GM18867 (cell line): Measurements from ENCODE around the gene SYT14.
A peak's percentile ranks its signal among the peaks of the same experiment; 100 is the strongest.
"Not testable (repeated sequence)": the region's sequence is repeated elsewhere in the genome, so short reads cannot be mapped to it uniquely, and the experiment has no call there.

ENCODE experiments used
- ATAC-seq: cut with Tn5 transposase; IDR thresholded peaks from one replicate; pipeline ENCODE4 v1.9.1; 2021; ENCODE audit warnings: mild to moderate bottlenecking, moderate library complexity; ENCODE audit not compliant: unreplicated experiment

Gene SYT14

DNA sequence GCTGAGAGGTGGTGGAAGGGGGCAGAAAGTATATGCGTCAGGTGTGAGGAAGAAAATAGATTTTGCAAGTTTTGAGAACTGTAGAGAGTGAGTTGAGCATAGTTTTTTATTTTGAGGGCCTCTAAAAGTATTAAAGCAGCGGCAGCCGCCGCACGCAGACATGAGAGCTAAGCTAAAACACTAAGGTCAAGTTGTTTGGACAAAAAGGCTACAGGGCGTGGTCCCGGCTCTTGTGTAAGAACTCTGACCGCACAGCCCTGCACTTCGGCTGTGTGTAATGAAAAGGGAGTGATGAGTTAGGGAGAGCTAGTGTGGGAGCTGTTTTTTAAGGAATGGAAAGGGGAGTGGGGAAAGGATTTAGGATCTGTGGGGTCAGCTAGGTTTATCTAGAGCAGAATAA is 174.9 kb downstream of the SYT14 start:
- not testable (repeated sequence) for ATAC-seq

DNA sequence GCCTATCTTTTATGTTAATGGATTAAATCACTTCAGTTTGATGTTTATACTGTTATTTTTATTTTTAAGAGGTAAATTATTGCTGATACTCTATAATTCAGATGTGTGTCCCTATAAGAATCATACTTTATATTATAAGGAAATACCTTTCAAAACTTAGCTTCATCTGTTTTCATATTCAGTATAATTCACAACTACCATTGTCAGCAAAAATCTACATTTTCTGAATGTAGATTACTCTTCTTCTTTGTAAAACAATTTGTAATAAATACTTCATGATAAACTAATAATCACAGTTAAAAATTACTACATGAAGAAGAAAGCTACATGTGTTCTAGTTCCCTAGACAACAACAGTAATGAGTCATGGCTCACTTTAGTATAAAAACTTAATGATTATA is 179.2 kb downstream of the SYT14 start:
- no peak for ATAC-seq

DNA sequence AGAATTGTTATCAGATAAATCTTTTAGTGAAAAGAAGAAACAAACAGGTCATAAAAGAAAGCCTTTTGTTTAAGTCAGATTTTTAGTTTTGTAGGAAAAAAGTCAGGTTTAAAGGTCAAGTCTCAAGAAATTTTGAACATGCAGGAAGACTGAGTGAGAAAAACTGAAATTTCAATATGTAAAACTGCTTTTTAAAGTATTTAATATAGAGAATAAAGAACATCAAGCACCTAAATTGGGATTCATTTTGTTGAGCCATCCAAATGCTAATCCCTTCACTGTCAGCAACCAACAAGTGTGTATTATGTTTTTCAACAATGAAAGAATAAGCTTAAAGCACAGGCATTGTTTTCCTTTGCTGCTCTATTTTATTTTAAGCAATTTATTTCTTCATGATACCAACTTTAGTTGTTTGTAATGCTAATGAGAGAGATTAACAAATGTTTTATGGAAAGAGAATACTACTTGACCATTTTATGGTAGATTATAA is 179.7 kb downstream of the SYT14 start:
- ATAC-seq, result no peak

DNA sequence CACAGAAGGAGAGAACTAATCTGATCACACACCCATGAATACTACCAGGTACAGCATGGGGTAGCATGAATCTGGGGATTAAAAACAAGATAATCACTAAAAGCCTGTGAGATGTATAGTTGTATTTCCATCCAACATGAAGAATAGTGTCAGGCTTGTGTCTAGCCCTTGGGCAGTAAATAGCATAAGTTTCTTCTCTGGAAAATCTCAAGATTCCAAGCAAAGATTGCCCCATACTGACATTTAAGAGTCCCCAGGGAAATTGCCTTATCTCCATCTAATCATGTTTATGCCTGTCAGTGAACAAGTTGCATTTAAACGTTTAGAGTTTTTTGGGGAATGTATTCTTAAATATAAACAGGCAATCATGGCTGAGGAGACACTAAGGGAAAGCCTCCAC is 185.4 kb downstream of the SYT14 start:
- no peak for ATAC-seq

DNA sequence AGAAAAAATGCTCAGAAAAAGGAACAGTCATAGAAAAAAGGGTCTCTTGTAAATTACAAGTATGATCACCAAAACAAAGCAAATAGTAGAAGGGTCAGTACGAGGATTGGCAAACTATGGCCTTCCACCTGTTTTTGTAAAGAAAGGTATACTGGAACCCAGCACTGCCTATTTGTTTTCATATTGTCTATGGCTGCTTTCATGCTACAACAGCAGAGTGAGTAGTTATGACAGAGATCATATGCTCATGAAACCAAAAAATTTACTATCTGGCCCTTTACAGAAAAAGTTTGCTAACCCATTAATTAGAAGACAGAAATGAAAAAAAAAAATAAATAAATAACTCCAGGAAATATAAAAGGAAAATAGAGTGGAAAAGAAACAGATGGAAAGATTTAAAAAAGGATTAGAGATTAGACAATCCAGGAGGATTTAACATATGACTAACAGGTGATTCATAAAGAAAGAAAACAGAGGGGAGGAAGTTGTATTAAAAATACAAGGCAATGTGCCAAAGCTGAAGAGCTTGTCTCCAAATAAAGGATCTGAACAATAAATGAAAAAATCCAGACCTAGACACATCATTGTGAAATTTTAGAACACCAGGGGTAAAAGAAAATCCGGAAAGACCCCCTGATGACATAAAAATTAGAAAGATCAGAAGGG is 186.0 kb downstream of the SYT14 start:
- no peak for ATAC-seq

DNA sequence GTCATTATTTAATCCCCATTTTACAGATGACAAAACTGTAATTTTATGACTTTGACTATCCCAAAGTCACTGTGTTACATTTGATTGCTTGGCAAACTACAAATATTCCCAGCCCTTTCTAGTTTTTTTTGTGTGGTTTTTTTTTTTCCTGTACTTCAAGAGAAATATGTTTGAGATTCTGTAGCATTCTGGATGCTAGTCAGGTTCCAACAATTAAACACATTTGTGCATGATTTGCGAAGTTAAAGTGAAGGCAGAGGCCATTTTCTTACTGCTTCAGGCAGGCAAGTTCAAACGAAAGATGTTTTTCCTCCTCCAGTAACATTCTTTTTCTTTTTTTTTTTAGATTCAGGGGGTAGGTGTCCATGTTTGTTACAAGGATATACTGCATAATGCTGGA is 186.7 kb downstream of the SYT14 start:
- ATAC-seq, result no peak

DNA sequence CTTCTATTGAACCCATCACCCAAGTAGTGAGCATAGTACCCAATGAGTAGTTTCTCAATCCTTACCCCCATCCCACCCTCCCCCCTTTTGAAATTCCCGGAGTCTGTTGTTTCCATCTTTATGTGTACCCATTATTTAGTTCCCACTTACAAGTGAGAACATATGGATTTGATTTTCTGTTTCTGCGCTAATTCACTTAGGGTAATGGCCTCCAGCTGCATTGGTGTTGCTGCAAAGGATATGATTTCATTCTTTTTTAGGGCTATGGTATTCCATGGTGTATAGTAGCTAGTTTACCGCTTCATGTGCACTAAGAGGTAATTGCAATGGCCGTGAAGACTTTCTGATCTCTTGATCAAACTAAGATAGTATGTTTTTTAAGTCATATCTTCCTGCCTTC is 187.1 kb downstream of the SYT14 start:
- no peak for ATAC-seq

DNA sequence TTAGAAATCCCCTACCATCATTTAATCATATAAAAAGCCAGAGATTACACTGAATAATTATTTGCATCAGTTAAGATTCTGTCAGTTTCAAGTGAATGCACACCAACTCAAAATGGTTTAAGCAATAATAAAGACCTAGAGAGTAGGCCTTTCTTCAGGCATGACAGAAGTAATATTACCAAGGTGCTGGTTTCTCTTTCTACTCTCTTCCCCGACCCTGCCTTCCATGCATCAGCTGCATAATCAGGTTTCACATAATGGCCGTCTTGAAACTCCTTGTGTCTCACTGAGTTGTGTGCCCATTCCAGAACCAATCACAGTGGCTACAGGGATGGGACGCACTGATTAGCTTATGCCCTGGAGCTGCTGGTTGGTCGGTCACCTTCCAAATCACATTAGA is 191.1 kb downstream of the SYT14 start:
- ATAC-seq, result peak; percentile 46

DNA sequence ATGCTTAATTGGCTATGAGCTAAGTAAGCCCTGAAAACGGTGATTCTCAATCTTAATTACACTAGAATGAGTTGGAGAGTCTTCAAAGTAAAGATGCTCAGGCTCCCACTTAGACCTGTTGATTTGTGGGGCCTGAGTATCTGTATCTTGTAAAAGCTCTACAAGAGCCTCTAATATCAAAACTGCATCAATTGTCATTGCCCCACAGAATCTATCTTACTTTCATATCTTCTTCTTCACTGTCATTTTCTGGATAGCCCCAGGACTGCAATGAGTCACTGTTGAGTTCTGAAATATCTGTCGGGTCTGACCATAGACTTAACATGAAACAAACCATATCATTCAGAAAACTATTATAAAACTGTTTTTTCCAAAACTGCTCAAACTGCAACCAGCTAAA is 191.7 kb downstream of the SYT14 start:
- peak; percentile 90 for ATAC-seq

DNA sequence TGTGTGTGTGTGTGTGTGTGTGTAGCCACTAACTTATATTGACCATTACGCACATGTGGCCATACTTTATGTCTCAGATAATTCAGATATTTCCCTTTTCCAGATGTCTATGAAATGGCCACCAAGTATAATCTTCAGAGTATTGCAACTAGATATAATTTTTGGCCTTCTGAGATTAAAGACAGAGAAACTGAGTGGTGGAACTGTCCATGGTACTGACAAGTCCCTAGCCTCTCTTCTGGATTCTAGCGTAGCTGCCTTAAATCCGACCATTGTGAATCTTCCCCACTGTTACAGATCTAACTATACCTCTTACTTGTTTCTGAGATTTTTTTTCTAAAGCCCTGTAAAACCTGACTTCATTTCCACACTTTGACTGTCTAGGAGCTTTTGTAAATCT is 194.6 kb downstream of the SYT14 start:
- ATAC-seq, result no peak

DNA sequence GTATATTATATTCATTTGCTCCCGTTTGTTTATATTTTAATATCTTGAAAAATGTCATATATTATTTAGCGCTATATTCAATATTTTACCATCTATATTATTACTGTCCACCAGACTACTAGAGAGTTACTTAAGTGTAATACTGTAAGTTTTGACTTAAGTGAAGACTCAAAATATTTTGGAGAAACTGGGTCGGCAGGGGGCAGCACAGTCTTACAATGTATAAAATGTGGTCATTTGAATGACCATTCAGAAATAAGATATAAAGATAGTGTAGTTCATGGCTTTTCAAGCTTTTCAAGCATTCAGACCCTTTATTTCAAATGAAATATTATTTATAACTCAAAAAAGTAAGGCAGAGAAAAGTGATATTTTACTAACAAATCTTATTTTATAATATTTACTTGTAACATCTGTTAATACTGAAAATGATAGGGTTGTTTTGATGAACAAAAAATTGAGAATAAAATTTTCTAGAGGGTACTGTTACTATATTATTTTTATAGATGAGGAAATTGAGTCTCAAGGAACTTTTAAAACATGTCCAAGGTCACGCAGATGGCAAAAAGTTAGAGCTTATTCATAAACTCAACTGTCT is 205.5 kb downstream of the SYT14 start:
- peak; percentile 46 for ATAC-seq

DNA sequence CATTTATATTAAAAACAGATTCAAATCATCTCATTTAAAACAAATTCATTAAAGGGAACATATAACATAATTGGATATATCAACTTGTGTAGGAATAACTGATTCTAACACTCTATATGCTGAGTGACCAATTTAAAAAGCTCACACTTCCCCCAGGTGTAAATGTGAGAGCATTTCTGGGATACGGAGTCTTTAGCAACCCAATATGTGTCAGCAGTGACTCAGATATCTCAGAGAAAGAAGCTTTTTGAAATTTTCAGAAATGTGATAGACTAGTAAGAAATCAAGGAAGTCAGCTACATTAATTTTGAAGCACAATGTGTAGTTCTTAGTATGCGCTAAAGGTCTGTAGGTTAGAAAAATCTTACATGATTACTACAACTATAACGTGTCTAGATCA is 206.7 kb downstream of the SYT14 start:
- ATAC-seq, result no peak

DNA sequence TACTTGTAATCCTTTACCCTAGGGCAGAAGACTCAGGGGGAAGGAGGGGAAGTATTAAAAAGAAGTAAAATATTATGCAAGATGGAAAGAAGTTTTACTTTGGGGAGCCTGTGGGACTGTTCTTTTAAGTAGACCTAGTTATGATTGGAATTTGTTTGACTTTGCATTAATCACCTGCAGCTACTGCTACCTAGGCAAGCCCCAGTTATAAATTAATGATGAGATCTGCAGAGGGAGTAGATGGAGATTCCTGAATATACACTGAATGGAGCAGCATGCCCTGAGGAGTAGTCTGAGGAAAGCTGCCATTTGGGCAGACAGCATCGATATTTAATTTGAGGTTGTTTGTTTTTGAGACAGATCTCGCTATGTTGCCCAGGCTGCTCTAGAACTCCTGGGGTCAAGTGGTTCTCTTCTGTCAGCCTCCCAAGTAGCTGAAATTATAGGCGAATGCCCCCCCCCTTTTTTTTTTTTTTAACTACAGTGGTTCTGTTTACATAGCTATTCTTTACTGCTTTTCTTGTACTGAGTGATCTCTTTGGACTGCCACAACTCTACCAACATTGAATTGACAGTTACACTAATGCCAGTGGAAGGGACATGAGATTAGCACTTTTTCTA is 213.1 kb downstream of the SYT14 start:
- ATAC-seq, result no peak

DNA sequence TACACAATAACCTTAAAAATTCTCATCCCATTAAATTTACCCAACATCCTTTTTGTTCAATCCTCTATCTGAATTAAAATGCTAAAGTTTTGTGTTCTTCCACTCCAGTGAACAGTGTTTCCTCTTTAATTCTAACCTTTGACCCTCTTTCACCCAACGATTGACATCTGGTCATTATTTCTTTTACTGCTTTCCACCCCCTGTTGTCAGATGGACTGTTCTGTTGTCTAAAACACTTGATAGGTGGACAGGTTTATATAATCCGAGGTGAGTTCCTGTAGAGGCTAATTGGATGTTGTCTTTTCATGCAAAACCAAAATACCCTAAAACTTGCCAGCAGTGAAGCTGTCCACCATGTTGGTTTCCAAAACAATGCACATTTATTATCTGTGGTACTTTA is 221.2 kb downstream of the SYT14 start:
- ATAC-seq, result no peak

DNA sequence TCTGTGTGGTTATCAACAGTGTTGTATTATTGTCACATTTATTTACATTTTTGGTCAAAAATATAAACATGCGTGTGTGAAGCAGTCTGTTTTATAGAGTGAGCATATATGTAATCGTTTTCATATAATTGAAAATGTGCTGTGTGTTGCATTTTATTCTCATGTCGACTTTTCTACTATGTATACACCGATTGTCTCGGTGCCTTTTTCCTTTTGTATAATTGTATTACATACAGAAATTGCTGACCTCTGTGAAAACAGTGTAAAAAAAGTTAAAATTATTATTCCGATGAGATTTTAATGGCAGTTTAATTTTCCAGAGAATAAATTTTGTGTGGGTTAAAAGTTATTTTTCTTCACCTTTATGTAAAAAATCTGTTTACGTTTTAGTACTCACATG is 232.2 kb downstream of the SYT14 start:
- ATAC-seq, result no peak

DNA sequence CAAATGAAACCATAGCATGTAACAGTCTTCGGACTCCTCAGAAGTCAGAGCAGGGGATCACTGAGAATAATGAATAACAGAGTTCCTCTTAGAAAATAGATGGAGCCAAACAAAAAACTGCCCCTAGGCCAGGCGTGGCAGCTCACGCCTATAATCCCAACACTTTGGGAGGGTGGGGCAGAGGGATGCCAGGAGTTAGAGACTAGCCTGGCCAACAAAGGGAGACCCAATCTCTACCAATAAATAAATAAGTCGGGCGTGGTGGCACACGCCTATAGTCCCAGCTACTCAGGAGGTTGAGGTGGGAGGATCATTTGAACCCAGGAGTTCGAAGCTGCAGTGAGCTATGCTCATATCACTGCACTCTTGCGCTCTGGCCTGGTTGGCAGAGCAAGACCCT is 236.1 kb downstream of the SYT14 start:
- no peak for ATAC-seq

DNA sequence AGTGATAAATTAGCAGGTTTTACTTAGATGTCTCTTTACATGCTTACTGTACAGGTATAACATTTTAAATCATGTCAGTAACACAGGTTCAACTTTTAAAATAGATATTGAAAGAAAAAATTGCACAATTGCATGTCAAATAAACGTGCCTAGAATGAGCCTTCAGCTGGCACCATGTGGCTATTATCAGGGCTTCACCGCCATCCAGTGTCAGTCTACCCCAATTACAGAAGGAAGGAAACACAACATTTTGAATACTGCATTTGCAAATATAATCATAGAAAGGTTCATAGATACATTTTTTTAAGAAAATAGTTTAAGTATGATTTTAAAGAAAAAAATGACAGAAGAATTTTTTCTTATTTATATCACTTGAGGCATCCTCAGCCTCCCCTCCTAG is 247.0 kb downstream of the SYT14 start:
- no peak for ATAC-seq

DNA sequence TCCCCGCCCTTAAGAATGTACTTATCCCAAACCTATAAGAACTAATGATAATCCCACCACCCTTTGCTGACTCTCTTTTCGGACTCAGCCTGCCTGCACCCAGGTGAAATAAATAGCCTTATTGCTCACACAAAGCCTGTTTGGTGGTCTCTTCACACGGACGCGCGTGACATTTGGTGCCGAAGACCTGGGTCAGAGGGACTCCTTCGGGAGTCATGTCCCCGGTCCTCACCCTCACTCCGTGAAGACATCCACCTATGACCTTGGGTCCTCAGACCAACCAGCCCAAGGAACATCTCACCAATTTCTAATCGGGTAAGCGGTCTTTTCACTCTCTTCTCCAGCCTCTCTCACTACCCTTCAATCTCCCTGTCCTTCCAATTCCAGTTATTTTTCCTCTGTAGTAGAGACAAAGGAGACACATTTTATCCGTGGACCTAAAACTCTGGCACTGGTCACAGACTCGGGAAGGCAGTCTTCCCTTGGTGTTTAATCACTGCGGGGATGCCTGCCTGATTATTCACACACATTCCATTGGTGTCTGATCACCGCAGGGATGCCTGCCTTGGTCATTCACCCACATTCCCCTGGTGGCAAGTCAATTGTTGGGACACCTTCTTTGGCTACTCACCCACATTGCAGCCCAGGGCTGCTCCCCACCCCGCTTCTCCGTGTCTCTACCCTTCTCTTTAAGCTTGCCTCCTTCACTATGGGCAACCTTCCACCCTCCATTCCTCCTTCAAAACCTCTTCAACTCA is 250.0 kb downstream of the SYT14 start:
- not testable (repeated sequence) for ATAC-seq

DNA sequence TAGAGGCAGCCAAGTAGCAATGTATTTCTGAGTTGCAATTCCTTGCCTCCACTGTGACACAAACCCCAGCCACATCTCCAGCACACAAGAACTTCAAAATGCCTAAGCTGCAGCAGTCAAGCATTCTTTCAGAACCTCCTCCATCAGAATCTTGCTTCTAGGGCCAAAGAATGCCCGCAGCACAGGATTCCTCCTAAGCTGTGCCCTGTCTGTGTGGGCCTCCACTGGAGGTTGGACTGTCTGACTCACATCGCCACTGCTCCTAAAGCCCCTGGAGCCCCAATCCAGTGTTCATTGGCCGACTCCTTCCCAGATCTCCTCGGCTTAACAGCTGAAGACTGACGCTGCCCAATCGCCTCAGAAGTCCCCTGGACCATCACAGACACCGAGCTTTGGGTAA is 251.4 kb downstream of the SYT14 start:
- no peak for ATAC-seq

DNA sequence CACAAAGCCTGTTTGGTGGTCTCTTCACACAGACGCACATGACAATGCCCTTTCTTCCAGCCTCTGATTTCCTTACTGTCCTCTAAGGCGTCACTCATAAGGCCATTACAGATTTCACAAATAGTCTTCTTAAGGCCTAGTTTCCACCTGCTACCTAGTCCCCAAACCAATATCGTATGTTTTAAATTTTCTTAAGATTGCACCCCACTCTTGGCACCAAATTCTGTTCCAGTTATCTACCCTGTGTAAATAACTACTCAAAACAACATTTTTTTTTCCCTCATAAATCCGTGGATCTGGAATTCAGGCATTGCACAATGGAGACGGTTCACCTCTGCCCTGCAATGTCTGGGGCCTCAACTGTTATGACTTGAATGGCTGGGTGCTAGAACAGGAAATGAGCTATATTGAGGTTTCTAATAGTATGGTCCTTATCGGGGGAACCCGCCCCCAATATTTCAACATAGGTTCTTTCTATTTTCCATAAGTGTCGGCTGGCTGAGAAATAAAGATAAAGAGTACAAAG is 257.7 kb downstream of the SYT14 start:
- no peak for ATAC-seq

DNA sequence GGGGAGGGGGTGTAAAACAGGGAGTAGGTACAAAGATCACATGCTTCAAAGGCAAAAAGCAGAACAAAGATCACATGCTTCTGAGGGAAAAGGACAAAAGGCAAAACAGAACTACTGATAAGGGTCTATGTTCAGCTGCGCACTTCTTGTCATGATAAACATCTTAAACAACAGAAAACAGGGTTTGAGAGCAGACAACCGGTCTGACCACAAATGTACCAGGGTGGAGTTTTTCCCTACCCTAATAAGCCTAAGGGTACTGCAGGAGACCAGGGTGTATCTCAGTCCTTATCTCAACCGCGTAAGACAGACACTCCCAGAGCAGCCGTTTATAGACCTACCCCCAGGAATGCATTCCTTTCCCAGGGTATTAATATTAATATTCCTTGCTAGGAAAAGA is 258.2 kb downstream of the SYT14 start:
- not testable (repeated sequence) for ATAC-seq
